RWPE2 (cell line): ENCODE measurements around the gene STX10.

Source experiments
- ATAC-seq: fragments of 200-7000 bp; cut with Tn5 transposase; 3 replicates; pipeline ENCODE4 v1.9.1; 2021; ENCODE audit warnings: low read depth
- DNase-seq: peaks from one replicate; pipeline ENCODE4 v3.0.0-alpha.2; 2020; ENCODE audit warnings: low spot score
- H3K27ac ChIP-seq: fragments of 450-650 bp; 2 replicates; pipeline ENCODE4 v1.5.1; 2017; ENCODE audit warnings: mild to moderate bottlenecking; ENCODE audit not compliant: poor library complexity, severe bottlenecking
- H3K27me3 ChIP-seq: fragments of 250-450 bp; sonication (Bioruptor Pico); 2 replicates; pipeline ENCODE4 v1.5.1; 2021; ENCODE audit warnings: mild to moderate bottlenecking, moderate library complexity; ENCODE audit not compliant: insufficient read depth, poor library complexity, severe bottlenecking
- H3K36me3 ChIP-seq: fragments of 250-450 bp; sonication (Bioruptor Pico); 2 replicates; pipeline ENCODE4 v1.5.1; 2020; ENCODE audit warnings: low read depth, mild to moderate bottlenecking, moderate library complexity
- H3K4me1 ChIP-seq: fragments of 250-450 bp; sonication (Bioruptor Pico); 2 replicates; pipeline ENCODE4 v1.5.1; 2021; ENCODE audit warnings: mild to moderate bottlenecking, moderate library complexity; ENCODE audit not compliant: insufficient read depth, poor library complexity, severe bottlenecking
- H3K4me3 ChIP-seq: fragments of 250-450 bp; sonication (Bioruptor Pico); 2 replicates; pipeline ENCODE4 v1.5.1; 2021; ENCODE audit warnings: mild to moderate bottlenecking, moderate library complexity; ENCODE audit not compliant: severe bottlenecking
- H3K9me3 ChIP-seq: fragments of 250-450 bp; sonication (Bioruptor Pico); 2 replicates; pipeline ENCODE4 v1.5.1; 2021; ENCODE audit warnings: mild to moderate bottlenecking, moderate library complexity; ENCODE audit not compliant: severe bottlenecking
- TF ChIP-seq, protein P1 (sequence below): fragments of 450-650 bp; IDR thresholded peaks from one replicate; pipeline ENCODE4 v1.5.1; 2017; ENCODE audit warnings: mild to moderate bottlenecking, moderate library complexity; ENCODE audit not compliant: poor library complexity, severe bottlenecking

Gene STX10

GRCh38 chr19:13117176-13117771 lies 32.9 kb downstream of the STX10 start:
- Histone ChIP-seq H3K4me1 (peaks cover 8% of the 10 kb centered on the region), H3K27me3 (no peaks in the 10 kb centered on the region), H3K36me3 (peaks cover 42% of the 10 kb centered on the region), H3K9me3 (no peaks in the 10 kb centered on the region), H3K27ac (peak overlapping the region; percentile 88), H3K4me3 (peak overlapping the region; percentile 87)
- TF ChIP-seq, protein P1, sequence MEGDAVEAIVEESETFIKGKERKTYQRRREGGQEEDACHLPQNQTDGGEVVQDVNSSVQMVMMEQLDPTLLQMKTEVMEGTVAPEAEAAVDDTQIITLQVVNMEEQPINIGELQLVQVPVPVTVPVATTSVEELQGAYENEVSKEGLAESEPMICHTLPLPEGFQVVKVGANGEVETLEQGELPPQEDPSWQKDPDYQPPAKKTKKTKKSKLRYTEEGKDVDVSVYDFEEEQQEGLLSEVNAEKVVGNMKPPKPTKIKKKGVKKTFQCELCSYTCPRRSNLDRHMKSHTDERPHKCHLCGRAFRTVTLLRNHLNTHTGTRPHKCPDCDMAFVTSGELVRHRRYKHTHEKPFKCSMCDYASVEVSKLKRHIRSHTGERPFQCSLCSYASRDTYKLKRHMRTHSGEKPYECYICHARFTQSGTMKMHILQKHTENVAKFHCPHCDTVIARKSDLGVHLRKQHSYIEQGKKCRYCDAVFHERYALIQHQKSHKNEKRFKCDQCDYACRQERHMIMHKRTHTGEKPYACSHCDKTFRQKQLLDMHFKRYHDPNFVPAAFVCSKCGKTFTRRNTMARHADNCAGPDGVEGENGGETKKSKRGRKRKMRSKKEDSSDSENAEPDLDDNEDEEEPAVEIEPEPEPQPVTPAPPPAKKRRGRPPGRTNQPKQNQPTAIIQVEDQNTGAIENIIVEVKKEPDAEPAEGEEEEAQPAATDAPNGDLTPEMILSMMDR, result no peak
- DNase-seq (no peak), ATAC-seq (peak; percentile 2; the same call in 1 of the 3 replicates)

DNA sequence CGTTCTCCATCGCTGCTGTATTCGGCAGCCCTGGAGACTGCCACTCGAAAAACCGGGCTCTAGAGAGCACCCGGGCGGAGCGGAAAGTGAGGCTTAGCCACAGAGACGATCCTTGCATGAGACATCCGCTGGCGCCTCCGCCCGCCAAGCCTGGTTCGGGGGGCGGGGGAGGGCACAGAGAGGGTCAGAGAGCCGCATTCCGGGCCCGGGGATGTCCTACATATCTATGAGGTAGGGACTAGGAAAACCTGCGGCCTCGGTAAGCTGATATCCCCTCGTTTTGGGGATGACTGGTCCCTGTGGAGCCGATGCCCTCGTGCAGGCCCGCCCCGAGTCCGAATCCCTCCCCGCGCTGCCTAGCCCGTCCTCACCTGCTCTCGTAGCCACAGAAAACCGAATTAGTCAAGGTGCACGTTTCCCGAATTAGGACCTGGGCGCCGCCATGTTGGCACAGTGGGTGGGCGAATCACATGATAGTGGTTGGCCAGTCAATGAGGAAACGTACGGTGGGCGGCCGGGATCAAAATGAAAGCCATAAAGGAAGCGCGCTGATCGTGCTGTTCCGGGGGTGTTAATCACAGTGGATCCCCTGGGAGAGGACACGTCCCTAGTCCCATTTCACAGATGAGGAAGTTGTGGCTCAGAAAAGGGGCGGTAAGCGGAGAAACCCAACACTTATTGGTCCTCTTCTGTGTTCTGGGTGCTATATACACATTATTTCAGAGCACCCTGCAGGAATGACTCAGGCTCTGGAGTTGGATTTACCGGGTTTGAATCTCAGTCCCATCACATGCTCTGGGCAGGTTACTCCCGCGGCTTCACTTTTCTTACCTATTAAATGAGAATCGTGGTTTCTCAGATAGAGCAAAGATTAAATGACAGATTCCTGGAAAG lies 33.6 kb downstream of the STX10 start, which contains the start of gene TRMT1:
TRMT1 (minus strand) TSS at position 459 of the 894 bp plus-strand sequence; CDS start at position 118, 341 bp downstream.
- H3K4me3 ChIP-seq, result peak within 1 kb of the TSS; percentile 87
- peaks cover 39% of the 10 kb centered on the region for H3K36me3 ChIP-seq
- DNase-seq, result peak; percentile 95
- H3K27me3 ChIP-seq, result no peaks in the 10 kb centered on the region
- H3K4me1 ChIP-seq, result peaks cover 8% of the 10 kb centered on the region
- no peaks in the 10 kb centered on the region for H3K9me3 ChIP-seq
- H3K27ac ChIP-seq, result peak within 1 kb of the TSS; percentile 88
- TF ChIP-seq, protein P1, result no peak
- peak; percentile 50 for ATAC-seq

DNA sequence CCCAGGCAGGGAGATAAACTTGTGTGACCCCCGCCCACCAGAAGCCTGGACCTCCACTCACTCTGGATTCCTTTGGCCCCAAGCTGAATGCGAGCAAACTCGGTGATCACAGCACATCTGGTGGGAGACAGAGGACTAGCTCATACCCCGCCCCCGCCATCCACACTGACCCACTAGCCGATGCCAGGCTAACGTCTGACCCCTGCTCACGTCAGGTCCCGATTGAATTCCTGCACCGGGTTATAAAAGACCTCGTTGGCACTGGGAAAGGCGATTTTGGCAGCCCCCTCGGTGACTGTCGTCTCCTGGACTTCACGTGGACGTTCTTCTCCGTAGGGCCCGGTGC lies 34.3 kb downstream of the STX10 start:
- ATAC-seq (no peak), DNase-seq (no peak)
- TF ChIP-seq, protein P1, result no peak
- H3K27me3 ChIP-seq, result no peaks in the 10 kb centered on the region
- H3K4me1 ChIP-seq, result peaks cover 8% of the 10 kb centered on the region
- H3K4me3 ChIP-seq, result peak overlapping the region; percentile 87
- no peaks in the 10 kb centered on the region for H3K9me3 ChIP-seq
- H3K27ac ChIP-seq, result peak overlapping the region; percentile 88
- peaks cover 36% of the 10 kb centered on the region for H3K36me3 ChIP-seq

DNA sequence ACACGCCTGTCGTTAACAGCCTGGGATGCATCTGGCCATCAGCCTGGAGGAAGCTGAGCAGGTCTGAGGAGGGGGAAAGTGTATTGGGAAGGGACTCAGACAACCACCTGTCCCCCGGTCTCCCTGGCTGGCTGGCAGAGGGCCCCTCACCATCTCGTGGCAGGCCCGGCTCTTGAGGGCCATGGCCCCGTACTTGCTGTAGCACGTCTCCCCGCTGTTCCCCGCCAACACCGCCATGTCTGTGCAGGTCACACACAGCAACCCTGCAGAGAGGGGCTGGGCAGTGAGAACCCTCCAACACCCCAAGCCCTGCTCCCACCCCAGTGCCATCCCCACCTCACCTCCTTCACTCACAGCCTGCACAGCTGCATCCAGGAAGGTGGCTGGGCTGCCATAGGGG lies 37.6 kb downstream of the STX10 start:
- TF ChIP-seq, protein P1, result no peak

More for the DNA sequence above, 37.6 kb downstream of the STX10 start:
- Histone ChIP-seq H3K4me1 (peaks cover 2% of the 10 kb centered on the region), H3K27ac (no peak overlapping the region), H3K9me3 (no peaks in the 10 kb centered on the region), H3K27me3 (no peaks in the 10 kb centered on the region), H3K4me3 (no peak overlapping the region), H3K36me3 (peaks cover 38% of the 10 kb centered on the region)
- DNase-seq (no peak), ATAC-seq (no peak)
